WTC11 (cell line): ENCODE results near the gene RAP2B. TPM values are rescaled to one million over a fixed set of nuclear protein-coding genes. Genes with fewer than 3 reads are reported as not detected.
A peak's percentile ranks its signal among the peaks of the same experiment; 100 is the strongest.
"Not testable (repeated sequence)": the region's sequence is repeated elsewhere in the genome, so short reads cannot be mapped to it uniquely, and the experiment has no call there.

Experiments
- ATAC-seq: fragments of 200-7000 bp; cut with Tn5 transposase; 2 replicates; pipeline ENCODE4 v1.10.0; 2021; ENCODE audit warnings: mild to moderate bottlenecking, moderate library complexity
- CTCF ChIA-PET: fragments of 300-600 bp; sonication (Branson Sonifier 250); formaldehyde crosslinking; loops from one replicate; lab custom pipeline; 2021; ENCODE audit warnings: antibody characterized with exemption; lab: Charles Lee
- POLR2A ChIA-PET: fragments of 350-600 bp; sonication (Branson Sonifier 250); formaldehyde crosslinking; loops from one replicate; lab custom pipeline; 2021; ENCODE audit warnings: antibody characterized with exemption; lab: Charles Lee
- DNase-seq: peaks from one replicate; pipeline ENCODE4 v3.0.0; 2021; ENCODE audit warnings: low spot score
- H3K27ac Mint-ChIP-seq: 2 replicates; pipeline ENCODE4 v1.8.0; 2021; ENCODE audit warnings: mixed read lengths
- H3K27me3 Mint-ChIP-seq: 2 replicates; pipeline ENCODE4 v1.8.0; 2021; ENCODE audit warnings: low read depth, mild to moderate bottlenecking, moderate library complexity, mixed read lengths
- H3K36me3 Mint-ChIP-seq: 2 replicates; pipeline ENCODE4 v1.8.0; 2021; ENCODE audit warnings: mixed read lengths
- H3K4me1 Mint-ChIP-seq: 2 replicates; pipeline ENCODE4 v1.8.0; 2022; ENCODE audit warnings: mixed read lengths
- H3K4me3 Mint-ChIP-seq: 2 replicates; pipeline ENCODE4 v1.8.0; 2021; ENCODE audit warnings: mild to moderate bottlenecking, moderate library complexity, mixed read lengths
- H3K9me3 Mint-ChIP-seq: 2 replicates; pipeline ENCODE4 v1.8.0; 2021; ENCODE audit warnings: mixed read lengths
- EMX1 ChIP-seq: fragments of 250-450 bp; sonication (Bioruptor Pico); IDR thresholded peaks from 2 replicates; pipeline ENCODE4 v1.8.0; 2021; ENCODE audit warnings: mild to moderate bottlenecking
- NR1H2 ChIP-seq: sonication (generic); formaldehyde crosslinking; IDR thresholded peaks from 2 replicates; pipeline ENCODE4 v1.9.0; 2021; ENCODE audit warnings: mild to moderate bottlenecking, moderate library complexity, missing genetic modification reagents
- SMAD3 ChIP-seq: sonication (generic); formaldehyde crosslinking; IDR thresholded peaks from 2 replicates; pipeline ENCODE4 v1.8.0; 2022; ENCODE audit warnings: missing genetic modification reagents, mild to moderate bottlenecking, borderline replicate concordance
- TEAD1 ChIP-seq: sonication (generic); formaldehyde crosslinking; IDR thresholded peaks from 2 replicates; pipeline ENCODE4 v1.8.0; 2022; ENCODE audit warnings: mild to moderate bottlenecking, missing genetic modification reagents
- ZBTB21 ChIP-seq: sonication (generic); formaldehyde crosslinking; IDR thresholded peaks from 2 replicates; pipeline ENCODE4 v1.8.1; 2023; ENCODE audit warnings: mild to moderate bottlenecking, missing genetic modification reagents, borderline replicate concordance
- ZNF138 ChIP-seq: sonication (generic); formaldehyde crosslinking; conservative IDR thresholded peaks from 2 replicates; pipeline ENCODE4 v1.8.1; 2022; ENCODE audit warnings: mild to moderate bottlenecking, moderate library complexity, missing genetic modification reagents
- ZNF219 ChIP-seq: sonication (generic); formaldehyde crosslinking; IDR thresholded peaks from 2 replicates; pipeline ENCODE4 v1.8.0; 2023; ENCODE audit warnings: missing genetic modification reagents, mild to moderate bottlenecking, borderline replicate concordance
- total RNA-seq: library from RNA; stranded (reverse); gene quantifications from 3 replicates; pipeline ENCODE4 v1.2.3, GENCODE V29; 2021
- TF ChIP-seq, protein P1 (sequence below): sonication (generic); formaldehyde crosslinking; IDR thresholded peaks from 2 replicates; pipeline ENCODE4 v1.8.0; 2023; ENCODE audit warnings: missing genetic modification reagents, mild to moderate bottlenecking, borderline replicate concordance
- TF ChIP-seq, protein P2 (sequence below): sonication (generic); formaldehyde crosslinking; IDR thresholded peaks from 2 replicates; pipeline ENCODE4 v1.8.1; 2023; ENCODE audit warnings: mild to moderate bottlenecking, missing genetic modification reagents, moderate library complexity
- TF ChIP-seq, protein P3 (sequence below): sonication (generic); formaldehyde crosslinking; IDR thresholded peaks from 2 replicates; pipeline ENCODE4 v1.8.1; 2023; ENCODE audit warnings: mild to moderate bottlenecking, missing genetic modification reagents
- TF ChIP-seq, protein P4 (sequence below): sonication (generic); formaldehyde crosslinking; IDR thresholded peaks from 2 replicates; pipeline ENCODE4 v1.8.0; 2022; ENCODE audit warnings: missing genetic modification reagents
- TF ChIP-seq, protein P5 (sequence below): sonication (generic); formaldehyde crosslinking; IDR thresholded peaks from 2 replicates; pipeline ENCODE4 v1.8.1; 2022; ENCODE audit warnings: mild to moderate bottlenecking, missing genetic modification reagents, moderate library complexity, borderline replicate concordance

RAP2B gene
- total RNA-seq, 1 experiment from 2014 or later = 25.6 TPM

DNA sequence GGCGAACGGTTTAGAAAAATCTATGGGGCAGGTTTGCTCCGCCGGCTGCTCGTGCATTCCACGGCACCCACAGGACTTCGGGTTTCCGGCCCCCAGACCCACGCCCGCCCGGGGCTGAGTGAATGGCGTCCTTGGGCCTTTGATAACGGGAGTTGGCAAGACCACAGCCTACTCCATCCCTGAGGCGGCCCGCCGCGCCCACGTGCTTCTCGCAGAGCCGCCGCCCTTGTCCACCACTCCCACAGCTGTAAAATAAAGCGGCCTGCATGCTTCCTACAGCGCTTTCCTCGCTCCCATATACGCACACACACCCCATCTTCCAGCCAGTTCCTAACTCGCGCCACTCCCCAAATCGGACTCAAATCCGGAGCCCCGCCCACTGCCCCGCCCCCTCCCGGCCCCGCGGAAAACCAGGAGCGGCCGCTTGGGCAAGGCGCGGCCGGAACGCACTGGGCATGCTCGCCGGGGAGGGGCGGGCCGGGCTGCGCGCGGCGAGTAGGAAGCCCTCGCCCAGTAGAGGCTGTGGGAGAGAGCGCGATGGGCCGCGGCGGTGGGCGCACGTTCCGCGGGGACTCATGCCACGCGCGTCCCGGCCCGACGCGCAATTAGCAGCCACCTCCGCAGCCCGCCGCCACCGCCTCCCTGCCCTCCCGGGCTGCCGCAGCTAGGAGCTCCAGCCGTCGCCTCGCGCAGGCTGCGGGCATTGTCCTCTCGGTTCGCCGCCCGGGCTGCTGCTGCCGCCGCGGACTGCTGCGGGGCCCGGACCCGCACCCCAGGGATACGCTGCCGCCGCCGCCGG is at the start of gene RAP2B (continued):
- TF ChIP-seq, protein P1, sequence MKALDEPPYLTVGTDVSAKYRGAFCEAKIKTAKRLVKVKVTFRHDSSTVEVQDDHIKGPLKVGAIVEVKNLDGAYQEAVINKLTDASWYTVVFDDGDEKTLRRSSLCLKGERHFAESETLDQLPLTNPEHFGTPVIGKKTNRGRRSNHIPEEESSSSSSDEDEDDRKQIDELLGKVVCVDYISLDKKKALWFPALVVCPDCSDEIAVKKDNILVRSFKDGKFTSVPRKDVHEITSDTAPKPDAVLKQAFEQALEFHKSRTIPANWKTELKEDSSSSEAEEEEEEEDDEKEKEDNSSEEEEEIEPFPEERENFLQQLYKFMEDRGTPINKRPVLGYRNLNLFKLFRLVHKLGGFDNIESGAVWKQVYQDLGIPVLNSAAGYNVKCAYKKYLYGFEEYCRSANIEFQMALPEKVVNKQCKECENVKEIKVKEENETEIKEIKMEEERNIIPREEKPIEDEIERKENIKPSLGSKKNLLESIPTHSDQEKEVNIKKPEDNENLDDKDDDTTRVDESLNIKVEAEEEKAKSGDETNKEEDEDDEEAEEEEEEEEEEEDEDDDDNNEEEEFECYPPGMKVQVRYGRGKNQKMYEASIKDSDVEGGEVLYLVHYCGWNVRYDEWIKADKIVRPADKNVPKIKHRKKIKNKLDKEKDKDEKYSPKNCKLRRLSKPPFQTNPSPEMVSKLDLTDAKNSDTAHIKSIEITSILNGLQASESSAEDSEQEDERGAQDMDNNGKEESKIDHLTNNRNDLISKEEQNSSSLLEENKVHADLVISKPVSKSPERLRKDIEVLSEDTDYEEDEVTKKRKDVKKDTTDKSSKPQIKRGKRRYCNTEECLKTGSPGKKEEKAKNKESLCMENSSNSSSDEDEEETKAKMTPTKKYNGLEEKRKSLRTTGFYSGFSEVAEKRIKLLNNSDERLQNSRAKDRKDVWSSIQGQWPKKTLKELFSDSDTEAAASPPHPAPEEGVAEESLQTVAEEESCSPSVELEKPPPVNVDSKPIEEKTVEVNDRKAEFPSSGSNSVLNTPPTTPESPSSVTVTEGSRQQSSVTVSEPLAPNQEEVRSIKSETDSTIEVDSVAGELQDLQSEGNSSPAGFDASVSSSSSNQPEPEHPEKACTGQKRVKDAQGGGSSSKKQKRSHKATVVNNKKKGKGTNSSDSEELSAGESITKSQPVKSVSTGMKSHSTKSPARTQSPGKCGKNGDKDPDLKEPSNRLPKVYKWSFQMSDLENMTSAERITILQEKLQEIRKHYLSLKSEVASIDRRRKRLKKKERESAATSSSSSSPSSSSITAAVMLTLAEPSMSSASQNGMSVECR (CRISPR knock-in tag) = peak; percentile 75
- TF ChIP-seq NR1H2 (no peak), TEAD1 (CRISPR knock-in tag) (peak; percentile 71; the same call in 1 of the 2 replicates), EMX1 (no peak), ZNF138 (CRISPR knock-in tag) (no peak), ZNF219 (CRISPR knock-in tag) (peak; percentile 63; the same call in 1 of the 2 replicates)
- TF ChIP-seq, protein P2, sequence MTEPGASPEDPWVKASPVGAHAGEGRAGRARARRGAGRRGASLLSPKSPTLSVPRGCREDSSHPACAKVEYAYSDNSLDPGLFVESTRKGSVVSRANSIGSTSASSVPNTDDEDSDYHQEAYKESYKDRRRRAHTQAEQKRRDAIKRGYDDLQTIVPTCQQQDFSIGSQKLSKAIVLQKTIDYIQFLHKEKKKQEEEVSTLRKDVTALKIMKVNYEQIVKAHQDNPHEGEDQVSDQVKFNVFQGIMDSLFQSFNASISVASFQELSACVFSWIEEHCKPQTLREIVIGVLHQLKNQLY (CRISPR knock-in tag) = no peak; the same call in 1 of the 2 replicates
- TF ChIP-seq, protein P3, sequence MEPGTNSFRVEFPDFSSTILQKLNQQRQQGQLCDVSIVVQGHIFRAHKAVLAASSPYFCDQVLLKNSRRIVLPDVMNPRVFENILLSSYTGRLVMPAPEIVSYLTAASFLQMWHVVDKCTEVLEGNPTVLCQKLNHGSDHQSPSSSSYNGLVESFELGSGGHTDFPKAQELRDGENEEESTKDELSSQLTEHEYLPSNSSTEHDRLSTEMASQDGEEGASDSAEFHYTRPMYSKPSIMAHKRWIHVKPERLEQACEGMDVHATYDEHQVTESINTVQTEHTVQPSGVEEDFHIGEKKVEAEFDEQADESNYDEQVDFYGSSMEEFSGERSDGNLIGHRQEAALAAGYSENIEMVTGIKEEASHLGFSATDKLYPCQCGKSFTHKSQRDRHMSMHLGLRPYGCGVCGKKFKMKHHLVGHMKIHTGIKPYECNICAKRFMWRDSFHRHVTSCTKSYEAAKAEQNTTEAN (CRISPR knock-in tag) = peak; percentile 77; the same call in 1 of the 2 replicates
- TF ChIP-seq, protein P4, sequence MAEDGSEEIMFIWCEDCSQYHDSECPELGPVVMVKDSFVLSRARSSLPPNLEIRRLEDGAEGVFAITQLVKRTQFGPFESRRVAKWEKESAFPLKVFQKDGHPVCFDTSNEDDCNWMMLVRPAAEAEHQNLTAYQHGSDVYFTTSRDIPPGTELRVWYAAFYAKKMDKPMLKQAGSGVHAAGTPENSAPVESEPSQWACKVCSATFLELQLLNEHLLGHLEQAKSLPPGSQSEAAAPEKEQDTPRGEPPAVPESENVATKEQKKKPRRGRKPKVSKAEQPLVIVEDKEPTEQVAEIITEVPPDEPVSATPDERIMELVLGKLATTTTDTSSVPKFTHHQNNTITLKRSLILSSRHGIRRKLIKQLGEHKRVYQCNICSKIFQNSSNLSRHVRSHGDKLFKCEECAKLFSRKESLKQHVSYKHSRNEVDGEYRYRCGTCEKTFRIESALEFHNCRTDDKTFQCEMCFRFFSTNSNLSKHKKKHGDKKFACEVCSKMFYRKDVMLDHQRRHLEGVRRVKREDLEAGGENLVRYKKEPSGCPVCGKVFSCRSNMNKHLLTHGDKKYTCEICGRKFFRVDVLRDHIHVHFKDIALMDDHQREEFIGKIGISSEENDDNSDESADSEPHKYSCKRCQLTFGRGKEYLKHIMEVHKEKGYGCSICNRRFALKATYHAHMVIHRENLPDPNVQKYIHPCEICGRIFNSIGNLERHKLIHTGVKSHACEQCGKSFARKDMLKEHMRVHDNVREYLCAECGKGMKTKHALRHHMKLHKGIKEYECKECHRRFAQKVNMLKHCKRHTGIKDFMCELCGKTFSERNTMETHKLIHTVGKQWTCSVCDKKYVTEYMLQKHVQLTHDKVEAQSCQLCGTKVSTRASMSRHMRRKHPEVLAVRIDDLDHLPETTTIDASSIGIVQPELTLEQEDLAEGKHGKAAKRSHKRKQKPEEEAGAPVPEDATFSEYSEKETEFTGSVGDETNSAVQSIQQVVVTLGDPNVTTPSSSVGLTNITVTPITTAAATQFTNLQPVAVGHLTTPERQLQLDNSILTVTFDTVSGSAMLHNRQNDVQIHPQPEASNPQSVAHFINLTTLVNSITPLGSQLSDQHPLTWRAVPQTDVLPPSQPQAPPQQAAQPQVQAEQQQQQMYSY = peak; percentile 98
- TF ChIP-seq, protein P5, sequence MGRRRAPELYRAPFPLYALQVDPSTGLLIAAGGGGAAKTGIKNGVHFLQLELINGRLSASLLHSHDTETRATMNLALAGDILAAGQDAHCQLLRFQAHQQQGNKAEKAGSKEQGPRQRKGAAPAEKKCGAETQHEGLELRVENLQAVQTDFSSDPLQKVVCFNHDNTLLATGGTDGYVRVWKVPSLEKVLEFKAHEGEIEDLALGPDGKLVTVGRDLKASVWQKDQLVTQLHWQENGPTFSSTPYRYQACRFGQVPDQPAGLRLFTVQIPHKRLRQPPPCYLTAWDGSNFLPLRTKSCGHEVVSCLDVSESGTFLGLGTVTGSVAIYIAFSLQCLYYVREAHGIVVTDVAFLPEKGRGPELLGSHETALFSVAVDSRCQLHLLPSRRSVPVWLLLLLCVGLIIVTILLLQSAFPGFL (CRISPR knock-in tag) = peak; percentile 90

DNA sequence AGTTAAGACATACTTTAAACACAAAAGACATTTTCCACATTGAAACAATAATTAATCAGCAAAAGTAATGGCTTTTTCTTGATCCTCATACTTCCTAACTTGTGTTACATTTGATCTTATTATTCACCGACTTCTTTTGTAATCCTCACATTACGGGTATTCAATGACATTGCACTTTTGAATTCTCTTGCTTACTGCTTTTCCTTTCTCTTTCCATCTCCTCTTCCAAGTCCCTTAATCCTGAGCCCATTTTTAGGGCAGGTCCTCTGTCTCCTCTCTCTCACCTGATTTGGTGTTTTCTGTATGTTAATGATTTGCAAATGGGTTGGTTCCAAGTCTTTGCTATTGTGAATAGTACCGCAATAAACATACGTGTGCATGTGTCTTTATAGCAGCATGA is 48.5 kb upstream of the RAP2B start:
- no peak for ATAC-seq
- no peaks in the 10 kb centered on the region for H3K36me3 Mint-ChIP-seq
- H3K27ac Mint-ChIP-seq = no peak overlapping the region

DNA sequence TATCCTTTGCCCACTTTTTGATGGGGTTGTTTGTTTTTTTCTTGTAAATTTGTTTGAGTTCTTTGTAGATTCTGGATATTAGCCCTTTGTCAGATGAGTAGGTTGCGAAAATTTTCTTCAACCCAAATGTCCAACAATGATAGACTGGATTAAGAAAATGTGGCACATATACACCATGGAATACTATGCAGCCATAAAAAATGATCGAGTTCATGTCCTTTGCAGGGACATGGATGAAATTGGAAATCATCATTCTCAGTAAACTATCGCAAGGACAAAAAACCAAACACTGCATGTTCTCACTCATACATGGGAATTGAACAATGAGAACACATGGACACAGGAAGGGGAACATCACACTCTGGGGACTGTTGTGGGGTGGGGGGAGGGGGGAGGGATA is 47.8 kb upstream of the RAP2B start:
- H3K27ac Mint-ChIP-seq, H3K4me1 Mint-ChIP-seq, CTCF ChIA-PET, DNase-seq, POLR2A ChIA-PET, H3K9me3 Mint-ChIP-seq, H3K4me3 Mint-ChIP-seq, ATAC-seq, H3K27me3 Mint-ChIP-seq, H3K36me3 Mint-ChIP-seq: not testable (repeated sequence)

More for the DNA sequence above, 48.5 kb upstream of the RAP2B start:
- ChIA-PET CTCF (no interaction called here), POLR2A (interaction anchor here (0.5 kb wide), 1 partner anchor 10 kb away, joined by 3 read pairs; no protein-coding TSS in a partner anchor)
- no peak for DNase-seq
- Mint-ChIP-seq H3K4me1 (no peaks in the 10 kb centered on the region), H3K9me3 (peaks cover 3% of the 10 kb centered on the region), H3K4me3 (no peak overlapping the region), H3K27me3 (no peaks in the 10 kb centered on the region)
- TF ChIP-seq ZBTB21 (CRISPR knock-in tag) (no peak), SMAD3 (CRISPR knock-in tag) (no peak)
